Fibroblast of the aortic adventitia (primary cell): ENCODE measurements around the gene GRIK2. TPM values are rescaled to one million over a fixed set of nuclear protein-coding genes. Genes with fewer than 3 reads are reported as not detected.

Experiments used
- DNase-seq: peaks from one replicate; pipeline ENCODE4 v3.0.0-alpha.2; 2010; ENCODE audit warnings: low read depth
- H3K4me3 ChIP-seq: 2 replicates; pipeline ENCODE4 v1.5.1; 2011; ENCODE audit warnings: low read depth, mild to moderate bottlenecking, control low read depth, low read length, moderate library complexity
- CTCF ChIP-seq: IDR thresholded peaks from 2 replicates; pipeline ENCODE4 v1.5.1; 2011; ENCODE audit warnings: mild to moderate bottlenecking, low read length, control low read depth, inconsistent platforms; ENCODE audit not compliant: insufficient read depth
- total RNA-seq: library from RNA; depleted of rRNA; stranded (reverse); fragments of >200 nt; gene quantifications from 2 replicates; pipeline ENCODE4 v1.2.3, GENCODE V29; 2012; ENCODE audit warnings: low replicate concordance

The GRIK2 gene
- total RNA-seq, 1 donor, result 8.9 TPM

- no peak overlapping the region for H3K4me3 ChIP-seq
- DNase-seq, result no peak
- no peak for TF ChIP-seq CTCF
Observed at GRCh38 chr6:101738481-101738880, 345.0 kb downstream of the GRIK2 start.

GRCh38 chr6:101740631-101741030 is 347.1 kb downstream of the GRIK2 start:
- TF ChIP-seq CTCF, result no peak
- DNase-seq, result no peak
- H3K4me3 ChIP-seq, result no peak overlapping the region

- H3K4me3 ChIP-seq, result no peak overlapping the region
- no peak for TF ChIP-seq CTCF
- no peak for DNase-seq
Observed at GRCh38 chr6:101741474-101742171, 348.1 kb downstream of the GRIK2 start.

GRCh38 chr6:101747160-101747559 is 353.7 kb downstream of the GRIK2 start:
- peak; percentile 55 for DNase-seq
- no peak overlapping the region for H3K4me3 ChIP-seq
- TF ChIP-seq CTCF, result no peak

GRCh38 chr6:101747716-101748115 is 354.2 kb downstream of the GRIK2 start:
- DNase-seq, result peak; percentile 74
- TF ChIP-seq CTCF, result no peak
- H3K4me3 ChIP-seq, result no peak overlapping the region

GRCh38 chr6:101755931-101756330 is 362.4 kb downstream of the GRIK2 start:
- DNase-seq, result no peak
- no peak overlapping the region for H3K4me3 ChIP-seq
- no peak for TF ChIP-seq CTCF

GRCh38 chr6:101758368-101758767 is 364.9 kb downstream of the GRIK2 start:
- DNase-seq, result peak; percentile 23
- no peak for TF ChIP-seq CTCF
- no peak overlapping the region for H3K4me3 ChIP-seq
